ENCODE results near the gene SMNDC1. TPM values are rescaled to one million over a fixed set of nuclear protein-coding genes. Genes with fewer than 3 reads are reported as not detected.
A peak's percentile ranks its signal among the peaks of the same experiment; 100 is the strongest.

SMNDC1 gene
- total and polyA plus RNA-seq, 4 donors: 18.2 to 34.2 (median 25.5) TPM

GRCh38 chr10:110323503-110323902, 18.8 kb upstream of the SMNDC1 start:
- Histone ChIP-seq H3K36me3 (ENCODE audit: control insufficient read depth in 1 of 2, insufficient read depth in 2 of 2, low read length in 1 of 2) (no peaks in the 10 kb centered on the region), H3K27ac (ENCODE audit: low read depth in 1 of 2, low read length in 2 of 2) (no peak overlapping the region), H3K4me1 (ENCODE audit: control insufficient read depth in 1 of 2, insufficient read depth in 2 of 2, low read length in 2 of 2) (no peaks in the 10 kb centered on the region), H3K9me3 (ENCODE audit: control insufficient read depth, low read length) (peaks cover 8% of the 10 kb centered on the region), H3K4me3 (ENCODE audit: low read length in 2 of 2) (no peak overlapping the region), H3K27me3 (ENCODE audit: control insufficient read depth in 1 of 2, insufficient read depth in 2 of 2, low read length in 1 of 2) (peaks cover 0 to 2% of the 10 kb centered on the region in 2 donors)
- 61 to 62% methylated on average over 2 of the region's 2 CpGs for WGBS, 2 donors
- intact Hi-C loops (cut with DNase I): no loop called here
- ATAC-seq (ENCODE audit: low FRiP score) (no peak), DNase-seq (no peak)

DNA sequence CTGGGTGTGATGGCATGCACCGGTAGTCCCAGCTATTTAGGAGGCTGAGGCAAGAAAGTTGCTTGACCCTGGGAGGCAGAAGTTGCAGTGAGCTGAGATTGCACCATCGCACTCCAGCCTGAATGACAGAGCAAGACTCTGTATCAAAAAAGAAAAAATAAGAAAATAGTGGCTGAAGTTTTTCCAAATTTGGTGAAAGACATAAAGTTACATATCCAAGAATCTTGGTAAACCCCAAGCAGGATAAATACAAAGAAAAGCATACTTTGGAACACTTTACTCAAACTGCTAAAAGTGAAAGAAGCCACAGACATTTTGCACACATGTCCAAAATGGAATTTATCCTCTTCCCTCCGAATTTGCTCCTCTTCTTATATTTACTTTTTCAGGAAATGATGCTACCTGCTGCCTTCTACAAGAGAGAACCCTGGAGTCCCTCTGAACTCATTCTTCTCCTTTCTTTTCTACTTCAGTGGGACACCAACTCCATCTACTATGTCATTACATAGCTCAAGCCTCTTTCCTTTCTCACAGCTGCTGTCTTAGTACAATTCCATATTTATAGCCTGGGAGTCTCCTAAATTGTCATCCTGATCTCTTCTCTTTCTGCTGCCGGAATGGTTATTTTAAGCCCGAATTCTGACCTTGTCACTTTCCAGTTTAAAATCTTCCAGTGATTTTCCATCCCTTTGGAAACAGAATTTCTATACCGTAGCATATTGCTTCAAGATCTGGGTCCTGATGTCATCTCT, 17.3 kb upstream of the SMNDC1 start:
- no peaks in the 10 kb centered on the region for H3K4me1 ChIP-seq (ENCODE audit: control insufficient read depth in 1 of 2, insufficient read depth in 2 of 2, low read length in 2 of 2)
- H3K27ac ChIP-seq (ENCODE audit: low read depth in 1 of 2, low read length in 2 of 2): no peak overlapping the region
- H3K9me3 ChIP-seq (ENCODE audit: control insufficient read depth, low read length): peaks cover 8% of the 10 kb centered on the region
- WGBS, 2 donors: 87% methylated on average over 6 of the region's 6 CpGs
- H3K27me3 ChIP-seq (ENCODE audit: control insufficient read depth in 1 of 2, insufficient read depth in 2 of 2, low read length in 1 of 2): peaks cover 0 to 2% of the 10 kb centered on the region in 2 donors
- intact Hi-C loops (cut with DNase I): no loop called here
- H3K36me3 ChIP-seq (ENCODE audit: control insufficient read depth in 1 of 2, insufficient read depth in 2 of 2, low read length in 1 of 2): no peaks in the 10 kb centered on the region
- H3K4me3 ChIP-seq (ENCODE audit: low read length in 2 of 2): no peak overlapping the region
- no peak for DNase-seq
- ATAC-seq (ENCODE audit: low FRiP score): no peak

DNA sequence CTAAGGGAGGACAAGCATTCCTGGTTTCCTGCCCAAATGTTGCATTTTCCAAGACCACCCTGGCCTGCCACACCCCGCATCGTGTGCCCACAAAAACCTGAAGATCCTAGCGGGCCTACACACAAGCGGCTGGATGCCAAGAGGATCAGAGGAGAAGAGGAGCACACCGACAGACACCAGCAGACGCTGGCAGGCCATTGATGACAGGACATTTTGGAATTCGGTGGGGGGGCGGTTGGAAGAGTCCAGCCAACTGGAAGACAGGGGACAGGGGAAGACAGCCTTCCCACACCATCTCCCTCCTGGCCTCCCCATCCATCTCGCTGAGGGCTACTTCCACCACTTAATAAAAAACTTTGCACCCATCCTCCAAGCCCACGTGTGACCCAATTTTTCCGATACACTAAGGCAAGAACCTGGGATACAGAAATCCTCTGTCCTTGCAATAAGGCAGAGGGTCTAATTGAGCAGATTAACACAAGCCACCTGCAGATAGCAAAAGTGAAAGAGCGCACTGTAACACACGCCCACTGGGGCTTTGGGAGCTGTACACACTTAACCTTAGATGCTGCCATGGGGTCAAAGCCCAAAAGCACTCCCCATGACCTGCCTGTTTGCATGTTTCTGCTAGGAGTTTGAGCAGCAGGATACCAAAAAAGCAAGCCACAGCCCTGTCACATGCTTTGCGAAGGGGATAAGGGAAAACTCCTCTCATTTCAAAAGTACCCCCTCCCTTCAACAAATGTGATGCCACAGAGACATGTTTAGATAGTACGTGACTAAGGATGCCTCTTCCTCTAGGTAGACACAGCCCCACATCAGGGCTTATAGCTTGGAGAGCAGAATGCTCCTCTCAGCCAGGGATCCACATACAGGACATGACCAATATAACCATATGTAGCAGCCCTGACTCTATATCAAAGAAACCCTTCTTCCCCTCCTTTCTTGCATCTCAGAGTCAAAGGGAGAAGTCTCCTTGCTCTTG, 13.4 kb upstream of the SMNDC1 start:
- Histone ChIP-seq H3K27me3 (ENCODE audit: control insufficient read depth in 1 of 2, insufficient read depth in 2 of 2, low read length in 1 of 2) (peaks cover 0 to 2% of the 10 kb centered on the region in 2 donors), H3K27ac (ENCODE audit: low read depth in 1 of 2, low read length in 2 of 2) (no peak overlapping the region), H3K9me3 (ENCODE audit: control insufficient read depth, low read length) (peaks cover 8% of the 10 kb centered on the region), H3K36me3 (ENCODE audit: control insufficient read depth in 1 of 2, insufficient read depth in 2 of 2, low read length in 1 of 2) (no peaks in the 10 kb centered on the region), H3K4me3 (ENCODE audit: low read length in 2 of 2) (no peak overlapping the region), H3K4me1 (ENCODE audit: control insufficient read depth in 1 of 2, insufficient read depth in 2 of 2, low read length in 2 of 2) (no peaks in the 10 kb centered on the region)
- 84 to 88% methylated on average over 15 of the region's 15 CpGs for WGBS, 2 donors
- intact Hi-C loops (cut with DNase I): no loop called here
- ATAC-seq (ENCODE audit: low FRiP score) (no peak), DNase-seq (no peak)

DNA sequence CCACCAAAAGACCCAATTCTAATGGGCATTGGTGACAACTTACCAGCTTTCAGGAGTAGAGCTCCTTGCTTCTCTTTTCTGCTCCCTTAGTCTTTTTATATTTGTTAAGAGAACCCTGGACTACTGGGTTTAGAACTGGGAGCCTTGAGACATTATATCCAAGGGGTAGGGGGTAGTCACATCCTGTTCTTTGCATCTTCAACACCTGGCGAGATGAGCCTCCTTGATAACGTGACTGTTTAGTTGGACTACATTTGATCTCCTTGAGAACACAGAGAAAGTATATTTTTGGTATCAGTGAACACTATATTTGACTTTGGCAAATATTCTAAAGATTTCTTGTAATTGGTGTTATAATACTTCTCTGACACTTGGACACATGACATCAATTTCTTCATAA, 9.0 kb upstream of the SMNDC1 start:
- peaks cover 0 to 3% of the 10 kb centered on the region in 2 donors for H3K27me3 ChIP-seq (ENCODE audit: control insufficient read depth in 1 of 2, insufficient read depth in 2 of 2, low read length in 1 of 2)
- no peaks in the 10 kb centered on the region for H3K36me3 ChIP-seq (ENCODE audit: control insufficient read depth in 1 of 2, insufficient read depth in 2 of 2, low read length in 1 of 2)
- no peak overlapping the region for H3K27ac ChIP-seq (ENCODE audit: low read depth in 1 of 2, low read length in 2 of 2)
- no peaks in the 10 kb centered on the region for H3K4me1 ChIP-seq (ENCODE audit: control insufficient read depth in 1 of 2, insufficient read depth in 2 of 2, low read length in 2 of 2)
- intact Hi-C loops (cut with DNase I): loop anchor here in 1 of 2 donors (5.0 kb wide), 1 partner anchor 234 kb away; no protein-coding TSS in a partner anchor
- H3K4me3 ChIP-seq (ENCODE audit: low read length in 2 of 2): no peak overlapping the region
- ATAC-seq (ENCODE audit: low FRiP score) (no peak), DNase-seq (no peak)
- H3K9me3 ChIP-seq (ENCODE audit: control insufficient read depth, low read length): no peaks in the 10 kb centered on the region
- WGBS, 2 donors: 56 to 66% methylated on average over 2 of the region's 2 CpGs

- intact Hi-C loops (cut with DNase I): loop anchor here in 1 of 2 donors (5.0 kb wide), 1 partner anchor 235 kb away; no protein-coding TSS in a partner anchor
- WGBS, 2 donors: 78 to 86% methylated on average over 2 of the region's 2 CpGs
Measured at GRCh38 chr10:110312206-110312605, 7.5 kb upstream of the SMNDC1 start.

GRCh38 chr10:110311357-110311949, 6.7 kb upstream of the SMNDC1 start:
- H3K27ac ChIP-seq (ENCODE audit: low read depth in 1 of 2, low read length in 2 of 2): no peak overlapping the region
- H3K27me3 ChIP-seq (ENCODE audit: control insufficient read depth in 1 of 2, insufficient read depth in 2 of 2, low read length in 1 of 2): peaks cover 0 to 3% of the 10 kb centered on the region in 2 donors
- WGBS, 2 donors: 0 to 1% methylated on average over 3 of the region's 3 CpGs
- H3K4me1 ChIP-seq (ENCODE audit: control insufficient read depth in 1 of 2, insufficient read depth in 2 of 2, low read length in 2 of 2): no peaks in the 10 kb centered on the region
- H3K4me3 ChIP-seq (ENCODE audit: low read length in 2 of 2): no peak overlapping the region
- ATAC-seq (ENCODE audit: low FRiP score) (peak; percentile 59), DNase-seq (no peak)
- no peaks in the 10 kb centered on the region for H3K36me3 ChIP-seq (ENCODE audit: control insufficient read depth in 1 of 2, insufficient read depth in 2 of 2, low read length in 1 of 2)
- intact Hi-C loops (cut with DNase I): loop anchor here (2.0 to 5.0 kb wide), 2 partner anchors 235 to 236 kb away; no protein-coding TSS in a partner anchor
- no peaks in the 10 kb centered on the region for H3K9me3 ChIP-seq (ENCODE audit: control insufficient read depth, low read length)

More at GRCh38 chr10:110312206-110312605, 7.5 kb upstream of the SMNDC1 start:
- H3K9me3 ChIP-seq (ENCODE audit: control insufficient read depth, low read length): no peaks in the 10 kb centered on the region
- no peaks in the 10 kb centered on the region for H3K4me1 ChIP-seq (ENCODE audit: control insufficient read depth in 1 of 2, insufficient read depth in 2 of 2, low read length in 2 of 2)
- ATAC-seq (ENCODE audit: low FRiP score) (no peak), DNase-seq (no peak)
- H3K36me3 ChIP-seq (ENCODE audit: control insufficient read depth in 1 of 2, insufficient read depth in 2 of 2, low read length in 1 of 2): no peaks in the 10 kb centered on the region
- H3K4me3 ChIP-seq (ENCODE audit: low read length in 2 of 2): no peak overlapping the region
- no peak overlapping the region for H3K27ac ChIP-seq (ENCODE audit: low read depth in 1 of 2, low read length in 2 of 2)
- peaks cover 0 to 3% of the 10 kb centered on the region in 2 donors for H3K27me3 ChIP-seq (ENCODE audit: control insufficient read depth in 1 of 2, insufficient read depth in 2 of 2, low read length in 1 of 2)

GRCh38 chr10:110310741-110311140, 6.0 kb upstream of the SMNDC1 start:
- Histone ChIP-seq H3K27ac (ENCODE audit: low read depth in 1 of 2, low read length in 2 of 2) (no peak overlapping the region), H3K9me3 (ENCODE audit: control insufficient read depth, low read length) (no peaks in the 10 kb centered on the region), H3K4me3 (ENCODE audit: low read length in 2 of 2) (no peak overlapping the region), H3K36me3 (ENCODE audit: control insufficient read depth in 1 of 2, insufficient read depth in 2 of 2, low read length in 1 of 2) (no peaks in the 10 kb centered on the region), H3K4me1 (ENCODE audit: control insufficient read depth in 1 of 2, insufficient read depth in 2 of 2, low read length in 2 of 2) (no peaks in the 10 kb centered on the region), H3K27me3 (ENCODE audit: control insufficient read depth in 1 of 2, insufficient read depth in 2 of 2, low read length in 1 of 2) (peaks cover 0 to 3% of the 10 kb centered on the region in 2 donors)
- no peak for DNase-seq
- 44 to 55% methylated on average over 3 of the region's 3 CpGs for WGBS, 2 donors
- intact Hi-C loops (cut with DNase I): loop anchor here (2.0 to 5.0 kb wide), 2 partner anchors 236 to 237 kb away; no protein-coding TSS in a partner anchor
- ATAC-seq (ENCODE audit: low FRiP score): no peak

DNA sequence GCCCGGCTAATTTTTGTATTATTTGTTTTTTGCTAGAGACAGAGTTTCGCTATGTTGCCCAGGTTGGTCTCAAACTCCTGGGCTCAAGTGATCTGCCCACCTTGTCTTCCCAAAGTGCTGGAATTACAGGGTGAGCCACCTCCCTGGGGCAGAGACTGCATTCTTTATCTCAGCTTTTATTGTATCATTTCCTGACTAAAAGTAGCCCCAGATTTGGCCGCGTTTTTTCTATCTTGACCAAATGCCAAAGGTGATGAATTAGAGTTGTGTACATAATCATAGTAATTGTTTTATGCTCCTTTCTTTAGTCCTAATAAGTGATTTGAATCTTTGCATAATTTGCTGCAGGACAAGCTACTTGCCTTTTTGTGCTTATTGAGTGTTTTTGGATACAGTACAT, 3.1 kb upstream of the SMNDC1 start:
- Histone ChIP-seq H3K4me3 (ENCODE audit: low read length in 2 of 2) (no peak overlapping the region), H3K4me1 (ENCODE audit: control insufficient read depth in 1 of 2, insufficient read depth in 2 of 2, low read length in 2 of 2) (no peaks in the 10 kb centered on the region), H3K36me3 (ENCODE audit: control insufficient read depth in 1 of 2, insufficient read depth in 2 of 2, low read length in 1 of 2) (no peaks in the 10 kb centered on the region), H3K9me3 (ENCODE audit: control insufficient read depth, low read length) (no peaks in the 10 kb centered on the region), H3K27me3 (ENCODE audit: control insufficient read depth in 1 of 2, insufficient read depth in 2 of 2, low read length in 1 of 2) (no peaks in the 10 kb centered on the region), H3K27ac (ENCODE audit: low read depth in 1 of 2, low read length in 2 of 2) (no peak overlapping the region)
- 51 to 60% methylated on average over 4 of the region's 4 CpGs for WGBS, 2 donors
- intact Hi-C loops (cut with DNase I): loop anchor here (2.0 to 5.0 kb wide), 2 partner anchors 189 to 194 kb away; partner anchors contain the start of gene DUSP5 (in 1 of the 2)
- ATAC-seq (ENCODE audit: low FRiP score) (no peak), DNase-seq (no peak)

All from aorta (tissue), 5 donors.